NOMO-1 (cell line): ENCODE measurements around the gene IL11RA.
"Not testable (repeated sequence)": the region's sequence is repeated elsewhere in the genome, so short reads cannot be mapped to it uniquely, and the experiment has no call there.

Source experiments
- DNase-seq, 2 experiments: peaks; one replicate each; lab custom pipeline; 2025; ENCODE audit not compliant: unreplicated experiment in 2 of 2; lab: John Stamatoyannopoulos, UW

Gene IL11RA

DNA sequence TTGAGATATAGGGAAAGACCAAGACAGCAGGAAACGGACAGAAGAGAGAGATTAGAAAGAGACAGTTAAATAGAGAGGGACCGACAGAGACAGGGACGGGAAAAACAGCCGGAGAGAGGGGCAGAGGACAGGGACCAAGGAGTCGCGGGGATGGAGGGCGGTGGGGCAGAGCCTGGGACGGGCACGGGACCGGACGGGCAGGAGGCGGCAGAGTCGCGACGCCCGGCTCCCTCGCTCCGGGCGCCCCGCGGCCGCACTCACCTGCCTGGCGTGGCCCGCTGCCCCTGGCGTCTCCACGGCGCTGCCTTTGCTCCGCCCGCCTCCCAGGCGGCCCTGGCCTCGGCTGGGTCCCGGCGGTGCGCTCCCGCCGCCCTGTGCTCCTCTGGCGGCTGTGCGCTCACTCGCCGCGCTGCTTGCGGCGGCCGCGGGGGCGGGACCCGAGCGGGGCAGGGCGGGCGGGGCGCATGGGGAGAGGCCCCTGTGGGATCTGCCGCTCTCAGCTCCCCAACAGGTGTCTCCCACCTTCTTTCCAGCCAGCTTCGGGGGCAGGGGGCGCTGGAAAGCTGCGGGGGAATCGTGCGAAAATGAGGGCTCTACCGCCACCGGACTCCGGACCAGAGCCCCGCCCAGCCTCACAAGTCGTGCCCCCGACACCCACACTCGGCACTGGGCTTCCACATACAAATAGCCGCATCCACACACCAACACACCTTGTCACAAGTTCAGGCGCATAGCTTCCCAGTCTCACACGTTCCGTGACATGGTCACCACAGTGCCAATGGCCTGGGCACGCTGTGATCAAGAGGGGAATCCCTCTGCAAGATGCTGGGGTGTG, 23.1 kb upstream of the IL11RA start, which contains the start of gene ARID3C:
ARID3C (minus strand) TSS at position 411 of the 835 bp plus-strand sequence. CDS start 1,052 bp downstream, outside the sequence.
- DNase-seq, result peak in 1 of 2 experiments; percentile 34

- DNase-seq, result no peak
Measured at GRCh38 chr9:34629491-34629808, 22.5 kb upstream of the IL11RA start.

DNA sequence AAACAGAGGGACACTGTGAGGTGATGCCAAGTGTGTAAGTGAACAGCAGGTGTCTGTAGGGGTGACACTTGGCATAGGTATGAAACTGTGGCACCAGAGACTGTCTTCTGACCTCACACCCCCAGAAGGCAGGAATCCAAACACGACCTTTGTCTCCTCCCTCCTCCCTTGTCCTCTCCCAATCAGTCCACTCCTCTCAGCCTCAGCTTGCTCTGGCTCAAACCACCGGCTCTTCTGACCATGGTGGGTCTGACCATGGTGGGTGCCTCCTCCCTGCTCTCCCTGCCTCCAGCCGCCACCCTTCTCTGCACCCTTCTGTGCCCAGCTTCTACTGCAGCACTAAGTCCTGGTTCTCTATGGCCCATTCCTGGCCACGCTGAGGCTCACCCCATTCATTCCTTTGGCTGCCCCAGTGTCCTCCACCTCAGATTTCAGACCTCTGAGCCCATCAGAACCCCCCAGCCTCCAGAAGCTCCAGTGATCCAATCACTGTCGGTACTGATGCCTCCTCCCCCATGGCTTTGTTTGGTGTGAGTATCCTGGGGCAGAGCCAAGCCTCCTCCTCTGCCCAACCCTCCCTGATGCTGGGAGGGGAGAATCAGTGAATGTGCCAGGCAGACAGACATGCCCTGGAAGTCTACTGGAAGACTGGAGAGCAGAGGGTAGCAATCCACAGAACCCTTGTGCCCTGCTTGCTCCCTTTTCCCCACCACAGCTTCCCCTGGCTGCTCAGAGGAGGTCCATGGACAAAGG, 21.4 kb upstream of the IL11RA start:
- DNase-seq, result no peak

GRCh38 chr9:34633166-34633565, 18.8 kb upstream of the IL11RA start:
- no peak for DNase-seq

- peak; percentile 66 to 80 for DNase-seq
Measured at GRCh38 chr9:34633851-34634550, 18.0 kb upstream of the IL11RA start.

DNA sequence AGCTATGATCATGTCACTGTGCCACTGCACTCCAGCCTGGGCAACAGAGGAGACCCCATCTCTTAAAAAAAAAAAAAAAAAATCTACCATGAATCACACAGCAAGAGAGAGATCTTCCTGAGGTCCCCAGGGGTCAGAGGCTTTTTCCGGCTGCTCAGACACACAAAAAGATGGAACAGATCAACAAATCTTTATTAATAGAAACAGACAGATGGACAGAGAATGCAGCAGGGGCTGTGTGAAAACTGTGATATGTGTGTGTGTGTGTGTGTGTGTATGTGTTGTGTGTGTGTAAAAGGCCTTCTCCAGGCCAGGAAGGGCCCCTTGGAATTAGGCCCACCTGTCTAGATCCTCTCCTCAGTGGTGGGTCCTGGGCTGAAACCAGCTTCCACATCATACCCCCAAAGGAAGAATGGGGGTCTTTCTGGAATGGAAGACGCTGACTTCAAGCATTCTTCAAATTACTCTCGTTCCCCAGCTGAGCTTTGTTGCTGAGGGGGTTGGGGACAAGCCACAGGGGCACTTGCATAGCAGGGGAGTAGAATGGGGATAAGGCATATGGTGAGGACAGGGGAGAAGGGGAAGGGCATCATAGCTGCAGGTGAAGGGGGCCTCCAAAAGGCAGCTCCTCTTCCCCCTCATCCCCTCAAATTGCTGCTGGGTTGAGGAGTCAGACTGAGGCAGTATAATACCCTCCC, 17.3 kb upstream of the IL11RA start:
- DNase-seq, result no peak

- no peak for DNase-seq
Measured at GRCh38 chr9:34635556-34635955, 16.4 kb upstream of the IL11RA start.

DNA sequence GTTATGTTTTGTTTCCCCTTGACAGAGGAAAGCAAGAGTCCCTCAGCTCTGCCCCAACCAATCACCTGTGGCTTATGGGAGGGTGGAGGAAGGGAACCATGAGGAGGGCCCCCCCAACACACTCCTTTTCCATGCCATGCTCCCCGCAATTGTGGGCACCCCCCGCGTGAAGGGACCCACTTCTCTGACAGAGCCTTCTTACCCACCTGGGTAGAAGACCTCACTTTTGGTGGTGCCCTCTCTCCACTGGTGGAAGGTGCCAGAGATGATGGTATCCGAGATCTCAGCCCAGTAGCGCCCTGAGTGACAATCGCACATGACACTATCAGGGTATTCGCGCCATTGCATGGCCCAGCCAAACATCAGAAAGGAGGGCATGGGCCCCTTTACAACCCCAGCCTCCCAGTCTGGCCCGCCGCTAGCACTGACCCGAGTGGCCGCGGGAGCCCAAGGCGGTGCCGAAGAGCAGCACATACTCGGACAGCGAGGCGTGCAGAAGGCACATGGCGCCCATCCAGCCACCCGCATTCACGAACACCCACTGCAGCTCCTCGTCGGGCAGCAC, 15.1 kb upstream of the IL11RA start:
- DNase-seq, result no peak

DNA sequence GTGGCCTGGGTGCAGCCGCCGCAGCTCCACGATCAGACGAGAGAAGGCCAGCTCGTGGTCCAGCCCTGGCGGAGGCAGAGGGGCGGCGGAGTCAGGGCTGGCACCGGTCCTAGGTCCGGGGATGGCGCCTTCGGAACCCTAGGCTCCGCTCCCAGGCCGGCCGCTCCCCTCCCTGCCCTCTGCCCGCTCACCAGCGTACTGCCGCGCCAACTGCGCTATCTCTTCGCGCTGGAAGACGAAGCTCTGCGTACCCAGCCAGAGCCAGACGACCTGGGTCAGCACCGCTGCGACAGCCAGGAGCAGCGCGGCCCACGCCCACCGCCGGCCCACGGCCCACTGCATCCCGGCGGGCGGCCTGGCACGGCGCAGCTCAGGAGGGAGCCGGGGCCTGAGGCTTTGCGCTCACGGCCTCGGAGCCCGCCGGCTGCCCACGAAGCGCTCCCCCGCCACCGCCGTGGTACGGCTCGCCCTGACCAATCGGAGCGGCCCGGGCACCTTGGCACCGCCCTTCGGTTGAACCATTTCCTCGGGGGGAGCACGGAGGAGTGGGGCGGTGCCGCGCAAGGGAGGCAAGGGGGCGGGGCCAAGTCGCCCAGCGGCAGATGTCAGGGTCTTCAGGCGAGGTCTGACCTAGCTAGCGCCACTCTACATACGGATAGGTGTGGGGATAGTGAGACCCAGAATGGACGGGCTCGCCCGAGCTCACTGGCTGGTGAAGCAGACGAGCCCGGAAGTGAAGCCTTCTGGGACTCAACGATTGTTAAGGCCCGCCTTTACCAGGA, 14.4 kb upstream of the IL11RA start, which contains the start of gene SIGMAR1:
SIGMAR1 (minus strand) TSS at position 432 of the 782 bp plus-strand sequence; CDS start at position 342, 90 bp downstream.
- DNase-seq, result peak; percentile 94 to 95

DNA sequence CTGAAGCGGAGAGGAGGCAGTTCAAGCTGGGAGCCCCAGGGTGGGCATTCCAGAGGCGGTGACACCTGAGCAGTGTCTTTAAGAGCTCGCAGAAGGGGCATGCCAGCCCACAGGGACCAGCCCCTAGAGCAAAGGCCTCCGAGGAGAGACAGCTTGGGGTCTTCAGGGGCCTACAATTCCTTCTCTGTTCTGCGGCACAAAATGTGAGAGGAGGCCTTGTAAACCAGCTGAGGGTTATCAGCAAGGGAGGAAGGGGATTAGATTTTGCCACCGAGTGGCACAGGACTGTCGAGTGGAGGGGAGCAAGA, 13.9 kb upstream of the IL11RA start:
- no peak for DNase-seq

DNA sequence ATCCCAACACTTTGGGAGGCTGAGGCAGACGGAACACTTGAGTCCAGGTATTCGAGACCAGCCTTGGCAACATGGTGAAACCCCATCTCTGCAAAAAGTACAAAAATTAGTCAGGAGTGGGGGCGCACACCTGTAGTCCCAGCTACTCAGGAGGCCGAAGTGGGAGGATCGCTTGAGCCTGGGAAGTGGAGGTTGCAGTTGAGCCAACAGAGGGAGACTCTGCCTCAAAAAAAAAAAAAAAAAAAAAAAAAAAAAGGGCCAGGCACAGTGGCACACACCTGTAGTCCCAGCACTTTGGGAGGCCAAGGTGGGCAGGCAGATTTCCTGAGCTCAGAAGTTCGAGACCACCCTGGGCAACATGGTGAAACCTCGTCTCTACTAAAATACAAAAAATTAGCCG, 12.7 kb upstream of the IL11RA start:
- DNase-seq, result not testable (repeated sequence)

- no peak for DNase-seq
Measured at GRCh38 chr9:34642679-34643078, 9.3 kb upstream of the IL11RA start.

DNA sequence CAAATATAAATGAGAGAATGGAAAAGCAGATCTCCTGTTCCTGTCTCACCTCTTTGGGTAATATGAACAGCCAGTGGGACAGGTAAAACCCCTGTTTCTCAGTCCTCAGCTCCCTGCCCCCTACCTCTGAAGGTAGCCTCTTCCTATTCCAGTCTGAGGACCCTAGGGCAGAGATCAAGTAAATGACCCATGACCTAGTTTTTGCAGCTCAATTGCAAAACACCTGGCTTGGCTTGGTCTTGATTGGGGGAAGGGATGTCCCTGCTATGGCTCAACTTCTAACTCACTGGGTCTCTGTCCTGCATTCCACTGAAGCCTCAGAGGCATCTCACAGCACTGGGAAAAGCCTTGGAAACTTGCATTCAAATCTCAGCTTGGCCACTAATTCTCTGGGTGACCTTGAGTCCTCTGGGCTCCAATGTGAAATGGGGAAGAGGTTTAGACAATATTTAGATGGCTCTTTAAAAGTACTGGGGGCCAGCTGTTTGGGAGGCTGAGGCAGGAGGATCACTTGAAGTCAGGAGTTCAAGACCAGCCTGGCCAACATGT, 7.1 kb upstream of the IL11RA start:
- DNase-seq, result peak in 1 of 2 experiments; percentile 24

DNA sequence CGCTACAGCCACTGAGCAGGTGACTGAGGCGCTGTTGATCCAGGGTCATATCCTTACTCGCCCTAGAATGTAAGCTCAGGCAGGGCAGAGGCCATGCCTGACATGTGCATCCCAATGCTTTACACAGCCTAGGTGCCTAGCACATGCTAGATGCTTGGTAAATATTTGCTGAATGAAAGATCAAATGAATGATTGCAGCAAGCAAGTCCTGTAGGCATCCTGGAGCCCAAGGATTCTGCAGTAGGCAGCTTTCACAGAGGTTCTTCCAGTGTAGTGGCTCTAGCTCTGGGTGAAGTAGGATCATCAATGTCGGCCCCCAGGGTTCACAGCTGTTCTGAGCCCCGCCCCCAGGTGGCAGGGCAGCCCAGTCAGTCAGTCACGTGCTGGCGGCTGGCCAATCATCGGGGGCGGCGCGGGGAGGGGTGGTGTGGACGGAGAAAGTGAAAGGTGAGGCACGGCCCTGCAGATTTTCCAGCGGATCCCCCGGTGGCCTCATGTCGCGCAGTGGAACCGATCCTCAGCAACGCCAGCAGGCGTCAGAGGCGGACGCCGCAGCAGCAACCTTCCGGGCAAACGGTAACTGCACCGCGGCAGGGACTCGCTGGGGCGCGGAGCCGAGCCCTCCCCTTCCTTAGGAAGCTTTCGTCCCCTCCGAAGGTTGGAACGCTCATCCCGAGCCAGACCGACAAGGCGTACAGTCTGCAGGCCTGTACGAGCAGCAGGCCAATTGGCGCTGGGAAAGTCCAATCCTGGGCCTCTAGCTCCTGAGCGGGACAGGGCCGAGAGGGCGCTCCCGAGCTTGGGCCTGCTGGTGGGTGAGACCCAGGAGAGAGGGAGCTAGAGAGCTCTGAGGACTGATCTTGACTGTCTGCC, 5.5 kb upstream of the IL11RA start, which contains the start of gene GALT:
GALT (plus strand) TSS at position 465 of the 873 bp plus-strand sequence; CDS start at position 495, 30 bp downstream.
- peak; percentile 92 to 97 for DNase-seq

DNA sequence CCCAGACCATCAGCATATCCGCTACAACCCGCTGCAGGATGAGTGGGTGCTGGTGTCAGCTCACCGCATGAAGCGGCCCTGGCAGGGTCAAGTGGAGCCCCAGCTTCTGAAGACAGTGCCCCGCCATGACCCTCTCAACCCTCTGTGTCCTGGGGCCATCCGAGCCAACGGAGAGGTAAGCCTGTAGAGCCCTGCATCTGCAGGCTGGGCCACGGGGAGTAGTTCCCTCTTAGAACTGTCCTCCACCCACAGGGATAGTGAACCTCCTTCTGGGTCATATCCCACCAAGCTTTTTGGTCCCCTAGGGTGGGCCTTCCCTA, 4.9 kb upstream of the IL11RA start:
- DNase-seq, result no peak

DNA sequence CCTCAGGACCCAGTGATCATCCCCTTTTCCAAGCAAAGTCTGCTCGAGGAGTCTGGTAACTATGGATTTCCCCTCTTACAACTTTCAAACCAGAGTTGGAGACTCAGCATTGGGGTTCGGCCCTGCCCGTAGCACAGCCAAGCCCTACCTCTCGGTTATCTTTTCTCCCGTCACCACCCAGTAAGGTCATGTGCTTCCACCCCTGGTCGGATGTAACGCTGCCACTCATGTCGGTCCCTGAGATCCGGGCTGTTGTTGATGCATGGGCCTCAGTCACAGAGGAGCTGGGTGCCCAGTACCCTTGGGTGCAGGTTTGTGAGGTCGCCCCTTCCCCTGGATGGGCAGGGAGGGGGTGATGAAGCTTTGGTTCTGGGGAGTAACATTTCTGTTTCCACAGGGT, 4.3 kb upstream of the IL11RA start:
- DNase-seq, result no peak

DNA sequence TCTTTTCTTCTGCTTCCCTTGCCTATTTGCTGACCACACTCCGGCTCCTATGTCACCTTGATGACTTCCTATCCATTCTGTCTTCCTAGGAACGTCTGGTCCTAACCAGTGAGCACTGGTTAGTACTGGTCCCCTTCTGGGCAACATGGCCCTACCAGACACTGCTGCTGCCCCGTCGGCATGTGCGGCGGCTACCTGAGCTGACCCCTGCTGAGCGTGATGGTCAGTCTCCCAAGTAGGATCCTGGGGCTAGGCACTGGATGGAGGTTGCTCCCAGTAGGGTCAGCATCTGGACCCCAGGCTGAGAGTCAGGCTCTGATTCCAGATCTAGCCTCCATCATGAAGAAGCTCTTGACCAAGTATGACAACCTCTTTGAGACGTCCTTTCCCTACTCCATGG, 3.3 kb upstream of the IL11RA start:
- no peak for DNase-seq

DNA sequence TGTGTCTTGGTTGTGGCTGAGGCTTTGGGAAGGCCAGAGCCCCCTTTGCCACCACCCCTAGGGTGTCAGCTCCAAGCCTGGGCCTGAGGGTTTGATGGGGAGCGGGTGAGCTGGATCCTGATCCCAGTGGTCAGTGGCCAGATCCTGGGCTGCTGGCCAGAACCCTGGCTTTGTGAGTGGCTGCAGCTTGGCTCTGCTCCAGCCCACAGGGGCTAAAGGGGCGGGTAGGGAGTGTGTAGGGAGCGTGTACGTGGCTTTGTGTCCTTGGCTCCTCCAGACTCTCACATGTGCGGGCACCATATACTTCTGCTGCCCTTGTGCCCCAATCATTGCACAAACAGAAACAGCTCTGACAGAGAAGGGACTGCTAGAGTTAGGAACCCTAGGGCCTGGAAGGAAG, 1.2 kb upstream of the IL11RA start:
- no peak for DNase-seq

- DNase-seq, result no peak
Measured at GRCh38 chr9:34651321-34651720, 664 bp upstream of the IL11RA start.
